GM23338 (cell line): ENCODE data around the gene HHIPL1.

Experiments
- CTCF ChIP-seq, 2 experiments: fragments of 200-600 bp in 1 of 2; sonication (generic) in 1 of 2; conservative IDR thresholded peaks; 2 replicates each; pipeline versions ENCODE4 v1.5.1 to v1.6.1; 2016 to 2017; ENCODE audit warnings: antibody characterized with exemption in 2 of 2, low read depth in 2 of 2, mild to moderate bottlenecking in 2 of 2, moderate library complexity in 1 of 2
- ETS1 ChIP-seq: IDR thresholded peaks from 2 replicates; pipeline ENCODE4 v1.6.1; 2016; ENCODE audit warnings: antibody characterized with exemption
- EZH2 ChIP-seq: fragments of 200-600 bp; sonication (generic); IDR thresholded peaks from one replicate; pipeline ENCODE4 v1.8.0; 2017; ENCODE audit warnings: antibody characterized with exemption, mild to moderate bottlenecking, low read depth; ENCODE audit not compliant: unreplicated experiment
- EZH2phosphoT487 ChIP-seq: fragments of 200-600 bp; sonication (generic); IDR thresholded peaks from one replicate; pipeline ENCODE4 v1.8.1; 2018; ENCODE audit warnings: antibody characterized with exemption; ENCODE audit not compliant: unreplicated experiment
- NANOG ChIP-seq: IDR thresholded peaks from 2 replicates; pipeline ENCODE4 v1.6.1; 2016; ENCODE audit warnings: antibody characterized with exemption, borderline replicate concordance
- POLR2AphosphoS5 ChIP-seq: IDR thresholded peaks from 2 replicates; pipeline ENCODE4 v1.6.1; 2016; ENCODE audit warnings: antibody characterized with exemption, low read depth
- REST ChIP-seq: IDR thresholded peaks from one replicate; pipeline ENCODE4 v1.6.1; 2018; ENCODE audit warnings: antibody characterized with exemption; ENCODE audit not compliant: unreplicated experiment
- ZNF114 ChIP-seq: fragments of 250-450 bp; sonication (Bioruptor Pico); IDR thresholded peaks from 2 replicates; pipeline ENCODE4 v1.5.0; 2020; ENCODE audit warnings: mild to moderate bottlenecking, moderate library complexity

- no peak for TF ChIP-seq ZNF114 (CRISPR knock-in tag)
- no peak for TF ChIP-seq CTCF (conservative IDR thresholded peaks at IDR 0.05; ENCODE audit: low read depth in 2 of 2)
- no peak for TF ChIP-seq REST
- TF ChIP-seq ETS1 = no peak
- TF ChIP-seq EZH2phosphoT487 = no peak
- TF ChIP-seq POLR2AphosphoS5 = no peak
- no peak for TF ChIP-seq NANOG
- TF ChIP-seq EZH2 = no peak
Observed at GRCh38 chr14:99612071-99612737, 32.7 kb upstream of the HHIPL1 start.
